ENCODE results near the gene OSGEP.
"Not testable (repeated sequence)": the region's sequence is repeated elsewhere in the genome, so short reads cannot be mapped to it uniquely, and the experiment has no call there.

GRCh38 chr14:20443650-20444049 lies 11.0 kb downstream of the OSGEP start:
- not testable (repeated sequence) for TF ChIP-seq CTCF, POLR2A (IDR thresholded peaks at IDR 0.05)

All from thyroid gland (tissue), 4 donors.